HG03575 (cell line): ENCODE results near the gene POGLUT2.

ENCODE experiments used
- ATAC-seq: cut with Tn5 transposase; IDR thresholded peaks from one replicate; pipeline ENCODE4 v1.9.1; 2021; ENCODE audit not compliant: unreplicated experiment, insufficient number of reproducible peaks, low FRiP score; ENCODE audit errors: extremely low read depth

POGLUT2 gene

DNA sequence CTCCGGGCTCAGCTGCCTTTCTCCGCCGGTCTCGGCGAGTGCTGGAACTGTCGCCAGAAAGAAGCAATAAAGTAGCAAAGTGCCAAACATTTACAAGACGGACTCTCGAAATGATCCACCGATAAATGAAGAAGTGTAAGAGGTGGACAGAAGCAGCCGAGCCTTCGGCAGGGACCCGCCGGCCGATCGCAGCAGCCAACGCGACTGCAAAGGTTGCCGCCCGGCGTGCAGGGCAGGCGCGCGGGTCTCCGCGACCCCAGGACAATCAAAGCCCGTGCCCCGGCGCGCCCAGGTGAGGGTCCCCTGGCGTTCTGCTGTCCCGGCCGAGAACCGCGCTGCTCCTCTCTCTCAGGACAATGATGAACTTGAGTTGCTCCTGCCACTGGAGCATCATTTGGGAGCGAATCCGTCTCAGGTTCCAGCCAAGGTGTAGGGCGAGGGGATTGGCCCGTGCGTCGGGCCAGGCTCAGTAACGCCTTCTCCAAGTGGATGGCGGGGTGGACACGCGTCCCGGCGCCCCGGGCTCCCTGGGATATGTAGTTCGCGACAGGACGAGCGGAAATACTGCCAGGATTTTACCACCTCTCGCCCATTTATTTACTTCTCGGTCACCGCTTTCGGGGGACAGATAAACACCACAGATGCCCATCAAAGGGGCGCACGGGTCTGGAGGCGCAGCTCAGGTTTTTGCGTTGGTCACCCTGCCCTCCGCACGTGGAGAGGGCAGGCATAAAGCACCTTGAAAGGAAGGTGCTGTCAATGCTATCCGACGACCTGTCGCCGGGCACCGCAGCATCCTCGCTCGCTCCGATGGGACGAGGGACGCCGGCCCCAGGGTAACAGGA lies at the start of gene POGLUT2, which contains the start of gene BIVM:
Gene POGLUT2, minus strand, starts transcription at position 396 of the 845 bp plus-strand sequence. Its CDS starts 306 bp downstream, at position 90.
Gene BIVM, plus strand, starts transcription at position 539 of the 845 bp plus-strand sequence. CDS start 8,149 bp downstream, outside the sequence.
- ATAC-seq: peak; percentile 65

DNA sequence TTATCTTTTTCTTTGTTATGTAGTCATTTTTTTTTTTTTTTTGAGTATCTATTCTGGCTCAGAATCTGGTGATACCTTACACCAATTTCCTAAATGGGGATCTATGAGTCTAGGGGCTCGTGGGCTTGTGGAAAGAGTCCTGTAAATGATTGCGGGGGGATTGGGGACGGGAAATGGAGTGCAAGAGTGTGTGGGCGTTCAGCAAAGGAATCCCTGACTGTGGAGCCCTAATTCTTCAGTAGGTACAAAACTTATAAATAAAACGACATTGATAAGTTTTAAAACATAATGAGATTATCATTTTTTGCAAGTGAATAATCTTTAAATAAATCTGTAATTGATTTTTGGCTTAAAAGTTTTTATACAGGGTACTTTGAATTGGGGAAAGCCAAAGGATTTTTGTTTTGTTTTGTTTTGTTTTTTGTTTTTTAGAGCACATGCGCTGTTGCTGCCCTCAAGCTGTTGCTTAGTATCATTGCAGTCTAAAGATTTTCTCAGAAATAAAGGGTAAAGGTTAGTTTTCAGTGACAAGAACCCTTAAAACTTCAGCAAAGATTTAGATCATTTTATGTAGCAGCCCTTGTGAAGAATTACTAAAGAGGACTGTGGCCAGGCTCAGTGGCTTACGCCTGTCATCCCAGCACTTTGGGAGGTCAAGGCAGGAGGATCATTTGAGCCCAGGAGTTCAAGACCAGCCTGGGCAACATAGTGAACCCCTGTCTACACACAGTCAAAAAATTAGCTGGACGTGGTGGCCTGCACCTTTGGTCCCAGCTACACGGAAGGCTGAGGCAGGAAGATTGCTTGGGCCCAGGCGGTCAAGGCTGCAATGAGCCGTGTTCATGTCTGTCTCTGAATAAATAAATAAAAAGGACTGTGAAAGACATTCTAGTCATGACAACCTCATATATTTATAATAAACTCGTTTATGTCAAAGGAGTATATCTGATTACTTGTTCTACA lies 48.8 kb upstream of the POGLUT2 start:
- ATAC-seq: no peak

DNA sequence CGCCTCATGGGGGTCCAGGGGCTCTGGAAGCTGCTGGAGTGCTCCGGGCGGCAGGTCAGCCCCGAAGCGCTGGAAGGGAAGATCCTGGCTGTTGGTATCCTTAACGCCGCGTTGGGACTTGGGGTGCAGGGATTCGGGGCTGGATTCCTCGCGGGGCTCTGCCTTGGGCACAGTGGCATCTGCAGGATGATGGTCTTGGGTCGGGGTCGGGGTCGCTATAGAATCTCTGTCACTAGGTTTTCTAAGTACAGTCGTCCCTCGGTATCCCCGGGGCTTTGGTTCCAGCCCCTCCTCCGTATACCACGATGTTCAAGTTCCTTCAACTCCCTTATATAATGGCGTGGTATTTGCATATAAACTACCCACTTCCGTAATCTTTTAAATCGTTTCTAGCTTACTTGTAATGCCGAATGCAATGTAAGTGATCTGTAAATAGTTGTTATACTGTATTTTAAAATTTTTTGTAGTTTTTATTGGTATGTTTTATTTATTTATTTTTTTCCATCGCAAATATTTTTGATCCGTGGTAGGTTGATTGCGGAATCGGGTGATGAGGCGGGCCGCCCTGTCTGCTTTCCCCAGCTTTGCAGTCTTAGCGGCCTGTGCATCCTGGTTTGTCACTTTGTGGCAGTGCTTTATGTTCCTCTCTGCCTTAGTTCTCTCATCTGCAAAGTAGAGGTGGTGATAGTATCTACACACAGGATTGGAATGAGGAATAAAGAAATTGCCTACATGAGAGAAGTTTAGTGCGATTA lies 47.7 kb upstream of the POGLUT2 start:
- peak; percentile 28 for ATAC-seq

DNA sequence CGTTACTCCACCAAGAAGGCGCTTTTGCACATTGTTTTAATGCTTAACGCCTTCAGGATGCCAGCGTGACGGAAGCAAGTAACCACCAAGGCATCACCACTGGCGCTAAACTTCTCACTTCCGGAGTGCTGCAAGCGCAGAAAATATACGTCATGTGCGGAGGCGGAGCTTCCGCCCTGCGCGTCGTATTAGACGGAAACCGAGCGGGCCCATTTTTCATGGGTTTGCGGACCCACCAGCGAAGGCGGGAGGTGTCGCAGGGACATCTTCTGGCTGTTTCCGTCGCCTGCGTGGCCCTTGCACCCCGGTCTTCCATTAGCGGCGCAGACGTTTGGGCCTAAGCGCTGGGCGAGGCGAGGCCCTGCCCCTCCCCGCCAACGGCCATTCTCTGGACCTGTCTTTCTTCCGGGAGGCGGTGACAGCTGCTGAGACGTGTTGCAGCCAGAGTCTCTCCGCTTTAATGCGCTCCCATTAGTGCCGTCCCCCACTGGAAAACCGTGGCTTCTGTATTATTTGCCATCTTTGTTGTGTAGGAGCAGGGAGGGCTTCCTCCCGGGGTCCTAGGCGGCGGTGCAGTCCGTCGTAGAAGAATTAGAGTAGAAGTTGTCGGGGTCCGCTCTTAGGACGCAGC lies 47.0 kb upstream of the POGLUT2 start, which contains the start of gene ERCC5:
Gene ERCC5, plus strand, starts transcription at position 403 of the 631 bp plus-strand sequence. CDS start 235 bp downstream, outside the sequence.
- ATAC-seq: peak; percentile 62

DNA sequence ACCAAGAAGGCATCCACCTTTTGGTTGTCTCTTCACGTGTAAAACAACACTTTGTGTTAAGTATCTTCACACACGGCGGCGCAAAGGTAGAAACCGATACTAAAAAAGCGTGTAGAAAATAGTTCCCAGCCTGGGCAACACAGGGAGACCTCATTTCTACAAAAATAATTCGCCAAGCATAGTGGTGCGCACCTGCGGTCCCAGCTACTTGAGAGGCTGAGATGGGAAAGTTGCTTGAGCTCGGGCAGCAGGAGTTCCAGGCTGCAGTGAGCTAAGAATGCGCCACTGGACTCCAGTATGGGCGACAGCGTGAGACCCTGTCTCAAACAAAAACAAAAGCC lies 46.5 kb upstream of the POGLUT2 start:
- peak; percentile 5 for ATAC-seq

DNA sequence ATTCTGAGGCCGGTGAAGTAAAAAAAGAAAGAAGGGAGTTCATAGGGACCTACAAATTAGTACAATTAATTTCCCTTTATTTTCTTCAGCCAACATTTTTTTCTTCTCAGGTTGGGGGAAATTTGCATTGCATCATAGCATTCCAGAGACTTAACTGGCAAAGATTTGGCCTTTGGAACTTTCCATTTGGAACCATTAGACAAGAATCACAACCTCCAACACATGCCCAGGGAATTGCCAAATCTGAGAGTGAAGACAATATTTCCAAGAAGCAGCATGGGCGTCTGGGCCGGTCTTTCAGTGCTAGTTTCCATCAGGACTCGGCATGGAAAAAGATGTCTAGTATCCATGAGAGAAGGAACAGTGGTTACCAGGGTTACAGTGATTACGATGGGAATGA lies 40.7 kb upstream of the POGLUT2 start:
- ATAC-seq: no peak

DNA sequence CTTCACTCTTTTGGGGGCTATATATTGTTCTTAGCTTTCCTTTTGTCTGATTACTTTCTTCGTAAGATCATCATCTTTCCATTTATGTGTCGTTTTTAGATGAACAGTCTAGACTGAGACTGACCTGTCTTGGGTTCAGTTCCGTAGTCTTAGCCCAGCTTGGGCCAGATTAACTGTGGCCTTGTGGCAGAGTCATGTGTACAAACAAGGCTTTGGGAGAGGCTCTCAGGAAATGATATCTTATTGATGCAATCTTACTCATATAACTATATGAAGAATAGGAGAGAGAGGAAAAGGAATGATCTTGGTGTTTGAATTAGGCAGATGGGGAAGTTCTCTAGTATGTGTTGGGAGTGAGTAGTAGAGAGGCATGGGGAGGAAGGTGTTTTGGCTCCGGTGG lies 40.2 kb upstream of the POGLUT2 start:
- ATAC-seq: no peak

DNA sequence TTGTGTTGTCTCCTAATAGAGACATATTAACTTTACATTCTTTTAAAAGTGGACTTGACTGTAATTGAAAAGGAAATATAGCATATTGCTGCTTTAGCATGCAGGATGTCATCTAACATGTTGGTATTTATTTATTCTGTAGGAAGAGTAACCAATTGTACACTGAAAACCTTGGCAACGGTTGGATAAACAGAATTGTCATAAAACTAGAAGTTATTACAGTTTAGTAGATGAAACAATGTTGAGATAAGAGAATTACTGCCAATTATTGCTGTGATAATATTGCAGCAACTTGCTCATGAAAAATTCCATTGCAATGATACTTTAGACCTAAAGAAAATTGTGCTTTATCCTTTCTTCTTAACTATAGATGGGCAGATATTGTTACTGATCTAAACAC lies 39.5 kb upstream of the POGLUT2 start:
- ATAC-seq: no peak

DNA sequence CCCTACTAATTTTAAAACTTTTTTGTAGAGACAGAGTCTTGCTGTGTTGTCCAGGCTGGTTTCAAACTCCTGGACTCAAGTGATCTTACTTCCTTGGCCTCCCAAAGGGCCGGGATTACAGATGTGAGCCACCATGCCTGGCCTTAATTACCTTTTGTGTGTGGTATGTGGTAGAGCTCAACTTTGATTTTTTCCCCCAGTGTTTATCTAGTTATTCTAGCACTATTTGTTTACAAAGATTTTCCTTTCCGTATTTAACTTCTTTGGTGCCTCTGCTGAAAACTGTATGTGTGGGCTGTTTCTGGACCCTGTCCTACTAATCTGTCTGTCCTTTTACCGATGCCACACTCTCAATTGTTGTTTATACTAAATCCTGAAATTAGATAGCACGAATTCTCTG lies 37.7 kb upstream of the POGLUT2 start:
- no peak for ATAC-seq

DNA sequence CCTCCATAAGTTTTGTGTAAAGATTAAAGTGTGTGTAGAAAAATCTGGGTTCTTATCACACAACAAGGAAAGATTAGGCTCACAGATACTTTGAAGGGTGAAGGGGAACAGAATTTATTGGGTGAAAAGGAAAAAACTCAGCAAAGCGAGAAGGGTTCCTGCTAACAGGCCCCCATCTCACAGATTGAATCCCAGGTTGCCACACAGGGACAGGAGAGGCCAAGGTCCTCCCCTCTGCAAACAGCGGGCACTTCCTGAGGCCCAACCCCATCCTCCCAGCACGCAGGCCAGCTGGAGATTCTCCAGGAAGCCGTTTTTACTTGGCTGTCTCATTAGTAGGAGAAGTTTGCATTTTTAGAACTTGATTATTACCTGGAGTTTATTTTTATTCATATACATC lies 31.9 kb upstream of the POGLUT2 start:
- ATAC-seq: no peak

DNA sequence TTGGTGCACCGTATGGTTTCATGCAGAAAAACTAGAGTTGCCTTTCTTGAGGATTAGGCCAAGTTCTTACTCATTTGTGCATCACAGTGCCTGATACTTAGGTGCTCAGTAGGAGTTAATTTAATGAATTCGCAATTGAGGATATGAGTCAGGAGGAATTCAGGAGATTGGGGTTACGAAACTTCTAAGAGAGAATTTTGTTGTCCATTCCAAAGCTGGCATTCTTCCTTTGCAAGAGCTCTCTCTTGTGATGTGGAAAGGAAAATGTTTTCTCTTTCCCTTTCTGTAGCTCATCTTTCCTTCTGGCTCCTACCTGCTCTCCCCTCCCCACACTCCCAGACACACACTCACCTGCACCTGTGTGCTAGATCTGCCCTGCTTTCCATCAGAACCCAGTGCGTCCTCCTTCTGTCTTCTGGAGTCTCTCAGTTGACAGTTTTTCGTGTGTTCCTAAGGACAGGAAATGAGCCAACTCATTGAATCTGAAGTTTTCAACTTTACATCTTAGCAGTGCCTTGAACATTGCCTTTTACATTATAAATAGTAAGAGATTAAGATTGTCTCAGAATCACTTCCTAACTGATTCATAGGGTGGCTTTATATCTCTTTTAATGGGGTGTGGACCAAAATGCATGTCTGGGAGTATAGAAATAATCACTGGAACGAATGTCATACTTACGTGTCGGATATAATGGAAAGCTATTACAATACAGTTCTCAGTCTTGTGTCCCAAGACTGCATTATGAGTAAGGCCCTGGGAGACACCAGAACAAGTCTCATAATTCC lies 27.3 kb upstream of the POGLUT2 start:
- no peak for ATAC-seq

DNA sequence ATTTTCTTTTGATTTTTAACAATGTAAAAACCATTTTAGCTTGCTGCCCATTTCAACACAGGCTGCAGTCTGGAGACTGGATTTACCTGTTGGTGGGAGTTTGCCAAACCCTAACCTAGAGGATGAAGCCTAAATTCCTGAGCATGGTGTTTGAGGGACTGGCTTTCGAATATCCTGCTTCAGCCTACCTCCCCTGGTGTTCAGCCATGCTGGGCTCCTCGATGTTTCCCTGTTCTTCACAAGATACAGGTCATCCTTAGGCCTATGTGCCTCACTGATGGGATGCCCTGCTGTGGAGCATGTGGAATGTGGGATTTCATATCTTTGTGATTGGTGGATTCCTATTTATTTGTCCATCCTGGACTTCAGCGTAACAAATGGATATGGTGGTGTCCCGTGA lies 26.6 kb upstream of the POGLUT2 start:
- ATAC-seq: no peak

DNA sequence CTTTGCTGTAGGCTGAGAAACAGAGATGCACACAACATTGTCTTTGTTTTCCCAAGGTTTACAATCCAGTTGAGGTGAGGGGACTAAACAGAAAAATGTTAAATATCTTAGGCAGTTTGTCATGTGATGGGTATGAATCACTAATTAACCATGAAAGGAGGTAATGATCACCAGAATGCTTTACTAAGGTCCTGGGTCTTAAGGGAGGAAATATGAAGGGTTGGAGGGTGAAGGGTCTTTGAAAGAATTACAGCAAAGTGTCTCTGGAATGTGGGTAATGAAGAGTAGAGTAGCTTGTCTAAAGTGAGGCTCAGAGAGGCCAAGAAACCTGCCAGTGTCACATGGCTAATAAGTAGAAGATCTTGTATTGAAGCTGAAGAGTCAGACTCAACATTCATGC lies 19.1 kb upstream of the POGLUT2 start:
- no peak for ATAC-seq

DNA sequence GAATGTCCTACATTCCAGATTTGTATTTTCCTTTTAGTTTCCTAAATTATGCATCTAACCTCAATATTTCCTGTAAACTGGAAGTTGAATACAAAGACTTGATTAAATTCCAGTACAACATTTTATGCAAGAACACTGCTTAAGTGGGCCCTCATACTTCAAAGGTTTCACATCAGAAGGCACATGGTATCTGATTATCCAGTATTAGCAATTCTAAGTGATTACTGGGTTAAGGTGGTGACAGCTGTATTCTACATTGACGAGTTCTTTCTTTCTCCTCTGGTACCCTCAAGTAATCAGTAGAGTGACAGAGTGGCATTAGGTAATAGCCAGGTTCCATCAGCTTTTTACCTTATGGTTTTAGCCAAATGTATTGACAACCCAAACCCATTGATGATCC lies 18.5 kb upstream of the POGLUT2 start:
- ATAC-seq: no peak

DNA sequence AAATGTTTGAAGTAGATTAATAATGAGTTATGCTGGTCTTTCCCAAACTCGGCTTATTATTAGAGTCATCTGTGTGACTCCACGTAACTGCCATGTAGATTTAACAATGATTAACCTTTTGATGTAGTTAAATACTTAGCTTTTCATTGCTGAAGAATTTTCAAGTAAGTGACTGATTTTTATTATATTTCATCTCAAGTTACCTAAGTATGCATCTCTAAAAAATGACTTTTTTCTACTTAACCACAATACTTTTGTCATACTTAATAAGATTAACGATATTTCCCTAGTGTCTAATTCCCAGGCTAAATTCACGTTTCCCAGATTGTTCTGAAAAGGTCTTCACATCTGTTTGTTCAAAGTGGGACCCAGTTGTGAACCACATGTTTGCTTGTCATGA lies 17.9 kb upstream of the POGLUT2 start:
- ATAC-seq: no peak

DNA sequence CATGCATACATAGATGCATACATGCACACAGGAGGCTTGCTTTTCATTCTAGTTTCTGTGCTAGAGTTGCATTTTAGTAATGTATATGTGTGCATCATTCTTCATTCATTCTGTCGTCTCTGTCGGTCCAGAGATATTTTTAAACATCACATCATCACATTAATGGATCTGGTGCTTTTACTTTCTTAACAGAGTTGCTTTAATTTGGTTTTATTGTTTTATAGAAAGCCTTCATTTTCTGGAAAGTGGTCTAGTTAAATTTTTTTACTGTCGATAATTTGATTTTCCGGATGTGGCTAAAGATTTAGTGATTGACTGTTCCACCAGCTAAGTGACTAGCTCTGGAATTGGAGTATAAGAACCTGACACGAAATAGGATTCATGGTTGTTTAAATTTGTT lies 17.0 kb upstream of the POGLUT2 start:
- no peak for ATAC-seq

DNA sequence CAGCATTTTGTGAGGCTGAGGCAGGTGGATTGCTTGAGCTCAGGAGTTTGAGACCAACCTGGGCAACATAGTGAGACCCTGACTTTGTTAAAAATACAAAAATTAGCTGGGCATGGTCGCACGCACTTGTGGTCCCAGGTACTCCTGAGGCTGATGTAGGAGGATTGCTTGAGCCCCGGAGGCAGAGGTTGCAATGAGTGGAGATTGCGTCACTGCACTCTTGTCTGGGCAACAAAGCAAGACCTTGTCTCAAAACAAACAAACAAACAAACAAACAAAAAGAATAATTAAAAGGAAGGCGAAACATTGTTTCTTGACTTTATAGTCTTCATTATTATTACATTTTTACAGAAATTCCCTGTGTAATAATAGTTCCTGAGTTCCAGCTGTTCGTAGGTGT lies 16.0 kb upstream of the POGLUT2 start:
- ATAC-seq: no peak

DNA sequence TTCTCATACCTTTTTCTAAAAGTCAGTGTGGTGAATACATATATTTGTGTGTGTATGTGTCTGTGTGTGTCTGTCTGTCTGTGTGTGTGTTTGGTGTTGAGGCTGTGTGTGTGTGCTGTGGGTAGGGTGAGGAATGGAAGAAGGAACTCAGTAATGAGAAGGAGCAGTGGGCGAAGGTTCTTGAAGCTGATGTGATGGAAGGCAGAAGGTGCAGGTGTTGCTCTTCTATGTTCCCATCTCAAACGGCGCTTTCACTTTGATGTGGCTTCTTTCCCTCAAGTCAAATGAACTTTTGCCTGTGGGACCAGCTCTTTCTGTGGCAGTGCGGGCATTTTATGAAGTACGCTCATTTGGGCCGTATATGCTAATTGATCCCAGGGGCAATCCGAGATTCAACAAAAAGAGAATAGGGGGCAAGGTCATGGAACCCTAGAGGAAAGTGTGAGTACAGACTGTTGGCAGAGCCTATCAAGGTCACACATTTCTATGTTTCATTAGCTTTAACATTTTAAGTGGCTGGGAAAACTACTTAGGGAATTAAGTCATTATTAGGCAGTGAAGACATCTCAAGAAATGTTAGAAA lies 15.3 kb upstream of the POGLUT2 start:
- ATAC-seq: no peak
